Activated T-helper 17 cell treated with anti-CD3 and anti-CD28 coated beads, Interleukin-2, amount 50 U/mL, for 72 hours (primary cell): Measurements from ENCODE around the gene LAMA5. TPM values are rescaled to one million over a fixed set of nuclear protein-coding genes. Genes with fewer than 3 reads are reported as not detected.

Experiments used
- ATAC-seq: fragments of 150-1000 bp; cut with Tn5 transposase; replicated peaks from 2 replicates; pipeline ENCODE4 v1.10.0; 2021; ENCODE audit warnings: mild to moderate bottlenecking, moderate library complexity
- H3K27ac Mint-ChIP-seq: one replicate; pipeline ENCODE4 v1.8.0; 2022; ENCODE audit warnings: mixed read lengths
- H3K27me3 Mint-ChIP-seq: one replicate; pipeline ENCODE4 v1.8.0; 2022; ENCODE audit warnings: mixed read lengths
- H3K36me3 Mint-ChIP-seq: one replicate; pipeline ENCODE4 v1.8.0; 2022; ENCODE audit warnings: low read depth, mild to moderate bottlenecking, mixed read lengths
- H3K4me1 Mint-ChIP-seq: one replicate; pipeline ENCODE4 v1.8.0; 2022; ENCODE audit warnings: mixed read lengths
- H3K4me3 Mint-ChIP-seq: one replicate; pipeline ENCODE4 v1.8.0; 2022; ENCODE audit warnings: mild to moderate bottlenecking, mixed read lengths
- H3K9me3 Mint-ChIP-seq: one replicate; pipeline ENCODE4 v1.8.0; 2022; ENCODE audit warnings: mixed read lengths
- total RNA-seq, 2 donors: library from RNA; stranded (reverse); gene quantifications; one replicate each; pipeline ENCODE4 v1.2.3, GENCODE V29; 2022

LAMA5 gene
- total RNA-seq, 2 donors from 2014 or later: 0.29 to 0.39 TPM

- Mint-ChIP-seq H3K27me3 (no peaks in the 10 kb centered on the region), H3K4me3 (peak overlapping the region; percentile 97), H3K27ac (peak overlapping the region; percentile 89), H3K36me3 (peaks cover 60% of the 10 kb centered on the region), H3K9me3 (no peaks in the 10 kb centered on the region), H3K4me1 (peaks cover 4% of the 10 kb centered on the region)
- no peak for ATAC-seq
Observed at GRCh38 chr20:62303340-62304226, 63.5 kb downstream of the LAMA5 start.

- Mint-ChIP-seq H3K4me1 (peaks cover 4% of the 10 kb centered on the region), H3K27ac (no peak overlapping the region), H3K27me3 (no peaks in the 10 kb centered on the region)
Observed at GRCh38 chr20:62303062-62303339, 64.1 kb downstream of the LAMA5 start.

GRCh38 chr20:62302341-62303061 lies 64.6 kb downstream of the LAMA5 start, which contains the start of gene ADRM1:
TSS of gene ADRM1 (plus strand) at chr20:62302997. CDS start at chr20:62303569, 572 bp downstream.
- Mint-ChIP-seq H3K27ac (peak within 1 kb of the TSS; percentile 100), H3K4me3 (peak within 1 kb of the TSS; percentile 97), H3K36me3 (peaks cover 49% of the 10 kb centered on the region), H3K27me3 (no peaks in the 10 kb centered on the region), H3K9me3 (no peaks in the 10 kb centered on the region), H3K4me1 (peaks cover 4% of the 10 kb centered on the region)
- ATAC-seq: peak; percentile 89

More at GRCh38 chr20:62303062-62303339, 64.1 kb downstream of the LAMA5 start:
- peaks cover 54% of the 10 kb centered on the region for H3K36me3 Mint-ChIP-seq
- peak overlapping the region; percentile 97 for H3K4me3 Mint-ChIP-seq
- no peak for ATAC-seq
- H3K9me3 Mint-ChIP-seq: no peaks in the 10 kb centered on the region

- no peaks in the 10 kb centered on the region for H3K27me3 Mint-ChIP-seq
Observed at GRCh38 chr20:62301773-62302340, 65.3 kb downstream of the LAMA5 start.

GRCh38 chr20:62301111-62301668 lies 65.9 kb downstream of the LAMA5 start:
- Mint-ChIP-seq H3K36me3 (peaks cover 36% of the 10 kb centered on the region), H3K27ac (peak overlapping the region; percentile 100), H3K4me1 (peaks cover 4% of the 10 kb centered on the region), H3K9me3 (no peaks in the 10 kb centered on the region), H3K27me3 (no peaks in the 10 kb centered on the region), H3K4me3 (peak overlapping the region; percentile 97)
- ATAC-seq: no peak

More at GRCh38 chr20:62301773-62302340, 65.3 kb downstream of the LAMA5 start:
- Mint-ChIP-seq H3K36me3 (peaks cover 43% of the 10 kb centered on the region), H3K27ac (peak overlapping the region; percentile 100), H3K9me3 (no peaks in the 10 kb centered on the region), H3K4me1 (peaks cover 4% of the 10 kb centered on the region), H3K4me3 (peak overlapping the region; percentile 97)
- peak; percentile 66 for ATAC-seq

DNA sequence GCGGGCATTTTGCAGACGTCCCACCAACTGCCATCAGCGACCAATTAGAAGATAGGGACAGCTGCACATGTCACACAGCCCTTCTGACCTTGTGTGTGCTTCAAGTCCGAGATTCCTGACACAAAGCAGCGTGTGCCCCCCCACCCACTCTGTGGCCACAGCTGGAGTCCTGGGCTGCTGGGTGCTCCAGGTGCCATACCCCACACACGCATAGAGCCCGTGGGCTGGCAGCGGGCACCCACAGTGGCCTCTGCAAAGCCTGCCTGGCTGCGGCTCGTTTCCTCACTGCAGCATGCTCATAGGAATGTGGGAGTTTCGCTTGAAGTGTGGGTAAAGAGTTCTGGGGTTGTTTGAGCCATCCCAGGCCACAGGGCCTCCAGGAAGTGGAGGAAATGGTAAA lies 66.8 kb downstream of the LAMA5 start:
- no peak overlapping the region for H3K4me3 Mint-ChIP-seq
- H3K9me3 Mint-ChIP-seq: no peaks in the 10 kb centered on the region
- no peak overlapping the region for H3K27ac Mint-ChIP-seq
- no peaks in the 10 kb centered on the region for H3K4me1 Mint-ChIP-seq
- no peak for ATAC-seq
- H3K36me3 Mint-ChIP-seq: peaks cover 34% of the 10 kb centered on the region
- H3K27me3 Mint-ChIP-seq: no peaks in the 10 kb centered on the region

- no peak overlapping the region for H3K4me3 Mint-ChIP-seq
- no peak overlapping the region for H3K27ac Mint-ChIP-seq
- no peak for ATAC-seq
- H3K9me3 Mint-ChIP-seq: no peaks in the 10 kb centered on the region
- no peaks in the 10 kb centered on the region for H3K27me3 Mint-ChIP-seq
- H3K36me3 Mint-ChIP-seq: peaks cover 34% of the 10 kb centered on the region
- H3K4me1 Mint-ChIP-seq: no peaks in the 10 kb centered on the region
Observed at GRCh38 chr20:62299666-62300236, 67.4 kb downstream of the LAMA5 start.

- no peak overlapping the region for H3K27ac Mint-ChIP-seq
- ATAC-seq: no peak
Observed at GRCh38 chr20:62298577-62299249, 68.4 kb downstream of the LAMA5 start.

DNA sequence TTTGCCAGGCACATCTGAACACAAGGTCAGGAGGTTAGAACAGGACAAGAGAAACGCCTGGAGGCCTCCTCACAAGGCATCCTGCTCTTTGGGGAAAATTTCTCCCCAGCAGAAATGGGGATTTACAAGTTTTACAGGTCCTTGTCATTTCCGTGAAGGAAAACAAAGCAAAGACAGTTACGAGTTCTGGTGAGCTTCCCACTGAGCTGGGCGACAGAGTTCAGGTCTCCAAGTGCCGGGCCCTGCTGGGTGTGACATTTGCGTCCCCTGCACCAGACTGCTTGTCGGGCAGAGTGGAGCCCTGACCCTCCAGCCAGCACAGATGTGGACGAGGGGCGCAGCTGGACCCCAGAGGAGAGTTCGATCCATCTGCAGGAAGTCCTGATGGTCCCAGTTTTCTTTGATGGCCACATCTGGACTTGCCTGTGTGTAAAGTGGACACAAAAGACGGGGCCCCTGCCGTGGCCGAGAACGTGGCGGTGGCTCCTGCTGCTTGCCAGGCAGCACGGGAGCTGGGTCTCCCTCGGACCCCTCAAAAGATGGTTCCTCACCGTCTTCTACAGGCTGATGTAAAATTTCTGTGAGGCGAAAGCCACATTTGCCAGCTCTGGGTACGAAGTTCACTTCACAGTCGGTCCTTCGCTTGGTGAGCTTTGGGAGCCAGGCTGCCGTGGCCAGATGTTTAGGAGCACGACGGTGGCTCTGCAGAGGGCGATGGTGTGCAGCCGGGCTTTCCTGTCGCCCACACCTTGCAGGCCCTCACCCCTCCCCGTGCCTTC lies 69.5 kb downstream of the LAMA5 start:
- H3K27ac Mint-ChIP-seq: no peak overlapping the region
- H3K36me3 Mint-ChIP-seq: peaks cover 36% of the 10 kb centered on the region
- no peaks in the 10 kb centered on the region for H3K4me1 Mint-ChIP-seq
- no peak overlapping the region for H3K4me3 Mint-ChIP-seq
- ATAC-seq: no peak
- H3K9me3 Mint-ChIP-seq: no peaks in the 10 kb centered on the region
- no peaks in the 10 kb centered on the region for H3K27me3 Mint-ChIP-seq

More at GRCh38 chr20:62298577-62299249, 68.4 kb downstream of the LAMA5 start:
- Mint-ChIP-seq H3K9me3 (no peaks in the 10 kb centered on the region), H3K4me3 (no peak overlapping the region), H3K4me1 (no peaks in the 10 kb centered on the region), H3K27me3 (no peaks in the 10 kb centered on the region), H3K36me3 (peaks cover 34% of the 10 kb centered on the region)

DNA sequence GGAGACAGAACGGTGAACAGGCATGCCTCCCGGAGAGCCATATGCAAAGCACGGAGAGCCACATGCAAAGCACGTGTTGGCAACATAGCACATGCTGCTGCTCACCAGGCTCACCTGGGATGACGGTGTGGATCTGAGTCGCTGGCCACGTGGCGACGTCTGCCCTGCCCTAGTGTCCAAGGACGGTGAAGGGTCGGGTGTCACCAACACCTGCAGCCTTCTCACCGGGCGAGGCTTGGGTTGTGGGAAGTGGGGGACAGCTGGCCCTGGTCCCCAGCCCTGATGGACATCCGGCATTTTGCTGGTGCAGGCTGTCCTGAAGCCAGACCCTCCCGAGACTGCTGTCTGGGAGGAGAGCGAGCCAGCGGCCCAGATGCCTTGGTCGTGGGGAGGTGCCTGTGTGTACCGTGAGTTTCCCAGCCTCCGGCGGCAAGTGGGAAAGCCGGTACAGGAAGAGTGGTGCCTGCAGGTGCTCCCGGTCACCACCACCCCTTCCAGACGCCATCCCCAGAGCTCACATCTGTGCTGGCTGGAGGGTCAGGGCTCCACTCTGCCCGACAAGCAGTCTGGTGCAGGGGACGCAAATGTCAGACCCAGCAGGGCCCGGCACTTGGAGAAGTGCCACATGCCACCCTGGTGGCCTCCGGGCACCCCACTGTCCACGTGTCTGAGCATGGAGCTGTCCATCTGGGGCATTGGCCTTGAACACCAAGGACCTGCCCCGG lies 70.2 kb downstream of the LAMA5 start:
- Mint-ChIP-seq H3K27ac (no peak overlapping the region), H3K27me3 (no peaks in the 10 kb centered on the region), H3K36me3 (peaks cover 32% of the 10 kb centered on the region), H3K4me3 (no peak overlapping the region), H3K4me1 (no peaks in the 10 kb centered on the region), H3K9me3 (no peaks in the 10 kb centered on the region)
- no peak for ATAC-seq

GRCh38 chr20:62294516-62294915 lies 72.6 kb downstream of the LAMA5 start:
- H3K9me3 Mint-ChIP-seq: no peaks in the 10 kb centered on the region
- no peaks in the 10 kb centered on the region for H3K4me1 Mint-ChIP-seq
- no peak overlapping the region for H3K27ac Mint-ChIP-seq
- H3K36me3 Mint-ChIP-seq: peaks cover 30% of the 10 kb centered on the region
- H3K27me3 Mint-ChIP-seq: no peaks in the 10 kb centered on the region
- no peak for ATAC-seq
- no peak overlapping the region for H3K4me3 Mint-ChIP-seq

DNA sequence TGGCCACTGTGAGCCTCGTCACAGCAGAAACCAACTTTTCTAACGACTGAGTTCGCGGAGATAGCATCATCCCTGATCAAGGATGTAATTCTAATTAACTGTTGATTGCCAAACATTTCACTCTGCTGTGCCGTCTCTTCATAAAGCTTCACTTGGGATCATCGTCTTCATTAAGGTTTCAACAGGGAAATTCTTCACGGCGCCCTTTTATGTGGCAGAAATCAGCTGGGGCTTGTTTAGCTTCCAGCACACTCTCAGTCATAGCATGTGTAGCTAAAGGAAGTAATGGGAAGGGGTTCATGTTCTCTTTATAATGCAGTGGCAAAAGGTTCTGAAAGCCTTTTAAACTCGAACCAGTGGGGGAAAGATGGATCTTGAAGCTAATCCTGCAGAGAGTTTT lies 73.2 kb downstream of the LAMA5 start:
- Mint-ChIP-seq H3K27ac (no peak overlapping the region), H3K36me3 (peaks cover 30% of the 10 kb centered on the region), H3K9me3 (no peaks in the 10 kb centered on the region), H3K4me3 (no peak overlapping the region), H3K4me1 (no peaks in the 10 kb centered on the region), H3K27me3 (no peaks in the 10 kb centered on the region)
- no peak for ATAC-seq
